Neutrophil (primary cell): ENCODE results near the gene HDAC2.
"Not testable (repeated sequence)": the region's sequence is repeated elsewhere in the genome, so short reads cannot be mapped to it uniquely, and the experiment has no call there.

Experiments used
- H3K27ac ChIP-seq: fragments of 200-600 bp; sonication (generic); 2 replicates; pipeline ENCODE4 v1.5.1; 2016; ENCODE audit warnings: mild to moderate bottlenecking, moderate library complexity
- H3K27me3 ChIP-seq: fragments of 200-600 bp; sonication (generic); 2 replicates; pipeline ENCODE4 v1.6.0; 2016; ENCODE audit warnings: mild to moderate bottlenecking
- H3K36me3 ChIP-seq: fragments of 200-600 bp; sonication (generic); 2 replicates; pipeline ENCODE4 v1.5.1; 2017
- H3K4me1 ChIP-seq, 2 experiments: fragments of 200-600 bp in 1 of 2; sonication (generic) in 1 of 2; 1 replicate in 1 of 2; 2 replicates in 1 of 2; pipeline versions ENCODE4 v1.5.1 to v1.6.1; 2013 to 2016; ENCODE audit warnings: low read depth in 1 of 2, low read length in 1 of 2, mild to moderate bottlenecking in 1 of 2, moderate library complexity in 1 of 2; ENCODE audit not compliant: control insufficient read depth in 1 of 2, insufficient read depth in 1 of 2
- H3K4me3 ChIP-seq, 2 experiments: fragments of 200-600 bp in 1 of 2; sonication (generic) in 1 of 2; 1 replicate in 1 of 2; 2 replicates in 1 of 2; pipeline ENCODE4 v1.5.1; 2013 to 2016; ENCODE audit warnings: low read depth in 1 of 2, low read length in 1 of 2, mild to moderate bottlenecking in 1 of 2, moderate library complexity in 1 of 2
- H3K9me3 ChIP-seq: fragments of 200-600 bp; sonication (generic); 2 replicates; pipeline ENCODE4 v1.5.1; 2016
- TF ChIP-seq, protein P1 (sequence below): fragments of 200-600 bp; sonication (generic); IDR thresholded peaks from 2 replicates; pipeline ENCODE4 v1.5.1; 2016; ENCODE audit warnings: antibody characterized with exemption

Gene HDAC2

DNA sequence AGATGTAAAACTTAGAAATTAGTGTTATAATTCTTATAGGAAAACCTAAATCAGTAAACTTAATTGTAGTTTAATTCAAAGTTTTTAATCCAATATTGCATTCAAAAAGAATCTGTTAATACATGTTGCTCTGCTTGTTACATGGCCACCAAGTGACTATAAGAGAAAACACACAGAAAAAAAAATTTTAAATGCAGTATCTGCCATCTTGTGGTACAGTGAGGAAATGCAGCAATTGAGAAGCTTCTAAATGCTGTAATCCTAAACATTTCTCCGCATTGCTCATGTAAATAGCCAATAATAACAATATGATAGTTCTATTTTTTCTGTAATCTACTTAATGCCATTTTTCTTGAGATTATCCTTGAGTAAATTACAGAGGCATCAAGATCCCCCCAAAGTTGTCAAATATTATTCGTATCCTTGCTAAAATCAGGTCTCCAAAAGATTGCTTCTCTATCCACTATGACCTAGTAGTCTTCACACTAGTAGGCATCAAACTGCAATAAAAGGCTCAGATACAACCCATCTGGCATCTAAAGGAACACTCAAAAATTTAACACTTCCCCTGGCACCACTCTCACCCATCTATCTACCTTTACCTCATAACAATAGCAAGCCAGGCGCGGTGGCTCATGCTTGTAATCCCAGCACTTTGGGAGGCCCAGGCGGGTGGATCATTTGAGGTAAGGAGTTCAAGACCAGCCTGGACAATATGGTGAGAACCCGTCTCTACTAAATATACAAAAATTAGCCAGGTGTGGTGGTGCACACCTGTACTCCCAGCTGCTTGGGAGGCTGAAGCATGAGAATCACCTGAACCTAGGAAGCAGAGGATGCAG, 34.6 kb downstream of the HDAC2 start:
- TF ChIP-seq, protein P1, sequence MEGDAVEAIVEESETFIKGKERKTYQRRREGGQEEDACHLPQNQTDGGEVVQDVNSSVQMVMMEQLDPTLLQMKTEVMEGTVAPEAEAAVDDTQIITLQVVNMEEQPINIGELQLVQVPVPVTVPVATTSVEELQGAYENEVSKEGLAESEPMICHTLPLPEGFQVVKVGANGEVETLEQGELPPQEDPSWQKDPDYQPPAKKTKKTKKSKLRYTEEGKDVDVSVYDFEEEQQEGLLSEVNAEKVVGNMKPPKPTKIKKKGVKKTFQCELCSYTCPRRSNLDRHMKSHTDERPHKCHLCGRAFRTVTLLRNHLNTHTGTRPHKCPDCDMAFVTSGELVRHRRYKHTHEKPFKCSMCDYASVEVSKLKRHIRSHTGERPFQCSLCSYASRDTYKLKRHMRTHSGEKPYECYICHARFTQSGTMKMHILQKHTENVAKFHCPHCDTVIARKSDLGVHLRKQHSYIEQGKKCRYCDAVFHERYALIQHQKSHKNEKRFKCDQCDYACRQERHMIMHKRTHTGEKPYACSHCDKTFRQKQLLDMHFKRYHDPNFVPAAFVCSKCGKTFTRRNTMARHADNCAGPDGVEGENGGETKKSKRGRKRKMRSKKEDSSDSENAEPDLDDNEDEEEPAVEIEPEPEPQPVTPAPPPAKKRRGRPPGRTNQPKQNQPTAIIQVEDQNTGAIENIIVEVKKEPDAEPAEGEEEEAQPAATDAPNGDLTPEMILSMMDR: peak; percentile 37
- H3K4me1 ChIP-seq: no peaks in the 10 kb centered on the region
- H3K27ac ChIP-seq: no peak overlapping the region
- no peaks in the 10 kb centered on the region for H3K27me3 ChIP-seq
- H3K9me3 ChIP-seq: no peaks in the 10 kb centered on the region
- H3K4me3 ChIP-seq: no peak overlapping the region
- peaks cover 27% of the 10 kb centered on the region for H3K36me3 ChIP-seq

DNA sequence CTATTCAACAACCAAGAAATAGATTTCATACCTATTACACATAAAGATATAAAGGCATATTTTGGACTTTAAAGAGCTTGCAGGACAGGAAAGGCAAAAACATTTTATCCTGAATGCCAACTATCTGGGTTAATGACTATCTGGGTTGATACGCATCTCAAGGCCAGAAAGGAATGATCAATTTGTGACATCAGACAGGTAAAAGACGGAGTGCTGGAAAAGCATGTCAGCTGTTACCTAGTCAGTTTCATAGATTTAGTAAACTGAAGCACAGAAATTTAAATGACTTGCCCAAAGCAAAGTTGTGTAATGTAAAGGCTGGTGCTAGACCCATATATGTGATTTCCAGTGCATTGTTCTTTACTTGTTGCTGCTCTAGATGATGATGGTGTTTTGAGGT, 36.8 kb downstream of the HDAC2 start:
- Histone ChIP-seq H3K9me3 (no peaks in the 10 kb centered on the region), H3K36me3 (peaks cover 6% of the 10 kb centered on the region), H3K4me1 (no peaks in the 10 kb centered on the region), H3K27me3 (no peaks in the 10 kb centered on the region), H3K27ac (no peak overlapping the region), H3K4me3 (no peak overlapping the region)
- TF ChIP-seq, protein P1: no peak

DNA sequence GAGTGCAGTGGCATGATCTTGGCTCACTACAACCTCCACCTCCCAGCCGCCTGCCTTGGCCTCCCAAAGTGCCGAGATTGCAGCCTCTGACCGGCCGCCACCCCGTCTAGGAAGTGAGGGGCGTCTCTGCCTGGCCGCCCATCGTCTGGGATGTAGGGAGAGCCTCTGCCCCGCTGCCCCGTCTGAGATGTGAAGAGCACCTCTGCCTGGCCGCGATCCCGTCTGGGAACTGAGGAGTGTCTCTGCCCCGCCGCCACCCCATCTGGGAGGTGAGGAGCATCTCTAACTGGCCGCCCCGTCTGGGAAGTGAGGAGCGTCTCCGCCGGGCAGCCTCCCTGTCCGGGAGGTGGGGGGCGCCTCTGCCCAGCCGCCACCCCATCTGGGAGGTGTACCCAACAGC, 39.0 kb downstream of the HDAC2 start:
- H3K9me3 ChIP-seq, H3K27me3 ChIP-seq, H3K27ac ChIP-seq, H3K36me3 ChIP-seq, H3K4me1 ChIP-seq, H3K4me3 ChIP-seq: not testable (repeated sequence)

DNA sequence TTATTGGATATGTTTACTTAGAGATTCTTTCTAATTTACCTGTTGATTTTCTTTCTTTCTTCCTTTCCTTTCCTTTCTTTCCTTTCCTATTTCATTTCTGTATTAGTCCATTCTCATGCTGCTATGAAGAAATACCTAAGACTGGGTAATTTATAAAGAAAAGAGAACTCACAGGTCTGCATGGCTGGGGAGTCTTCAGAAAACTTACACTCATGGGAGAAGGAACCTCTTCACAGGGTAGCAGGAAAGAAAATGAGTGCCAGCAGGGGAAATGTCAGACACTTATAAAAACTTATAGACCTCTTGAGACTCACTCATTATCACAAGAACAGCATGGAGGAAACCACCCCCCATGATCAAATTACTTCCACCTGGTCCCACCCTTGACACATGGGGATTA, 40.8 kb downstream of the HDAC2 start:
- no peak overlapping the region for H3K27ac ChIP-seq
- H3K4me1 ChIP-seq: no peaks in the 10 kb centered on the region
- H3K9me3 ChIP-seq: no peaks in the 10 kb centered on the region
- no peak overlapping the region for H3K4me3 ChIP-seq
- no peaks in the 10 kb centered on the region for H3K27me3 ChIP-seq
- TF ChIP-seq, protein P1: no peak
- H3K36me3 ChIP-seq: no peaks in the 10 kb centered on the region

DNA sequence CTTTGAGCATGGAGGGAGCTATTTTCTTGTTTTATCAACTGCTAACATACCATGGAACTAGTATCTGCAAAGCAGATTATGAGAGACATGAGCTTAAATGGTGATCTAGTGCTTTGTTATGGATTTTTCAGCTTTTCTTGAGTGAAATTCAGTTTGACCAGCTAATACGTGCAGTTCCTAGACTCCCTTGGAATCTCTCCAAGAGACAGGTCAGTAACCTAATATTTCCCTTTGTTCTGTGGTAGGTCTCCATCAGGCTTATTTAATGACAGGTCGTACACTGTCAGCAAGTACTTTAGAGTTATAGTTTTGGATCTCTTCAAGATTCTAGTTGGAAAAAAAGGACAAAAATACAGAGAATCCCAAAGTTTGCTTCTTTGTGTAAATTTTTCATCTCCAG, 43.9 kb downstream of the HDAC2 start:
- Histone ChIP-seq H3K27ac (no peak overlapping the region), H3K4me3 (no peak overlapping the region), H3K4me1 (no peaks in the 10 kb centered on the region), H3K9me3 (no peaks in the 10 kb centered on the region), H3K27me3 (no peaks in the 10 kb centered on the region), H3K36me3 (no peaks in the 10 kb centered on the region)
- TF ChIP-seq, protein P1: no peak

DNA sequence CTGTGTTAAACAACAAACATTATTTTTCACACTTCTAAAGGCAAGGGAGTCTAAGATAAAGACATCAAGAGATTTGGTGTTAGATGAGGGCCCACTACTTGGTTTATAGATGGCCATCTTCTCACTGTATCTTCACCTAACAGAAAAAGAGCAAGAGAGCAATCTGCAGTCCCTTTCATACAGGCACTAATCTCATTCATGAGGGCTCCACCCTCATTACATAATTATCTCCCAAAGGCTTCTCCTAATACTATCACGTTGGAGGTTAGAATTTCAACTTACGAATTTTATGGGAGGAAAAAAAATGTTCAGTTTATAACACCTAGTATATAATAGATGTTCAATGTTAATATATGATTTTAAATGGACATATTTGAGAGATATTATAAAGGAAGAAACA, 45.6 kb downstream of the HDAC2 start:
- no peak overlapping the region for H3K4me3 ChIP-seq
- no peak overlapping the region for H3K27ac ChIP-seq
- peaks cover 0 to 2% of the 10 kb centered on the region in 2 experiments for H3K4me1 ChIP-seq
- TF ChIP-seq, protein P1: no peak
- H3K36me3 ChIP-seq: no peaks in the 10 kb centered on the region
- H3K9me3 ChIP-seq: no peaks in the 10 kb centered on the region
- no peaks in the 10 kb centered on the region for H3K27me3 ChIP-seq
